M059J (cell line): Measurements from ENCODE around the gene TLE1. TPM values are rescaled to one million over a fixed set of nuclear protein-coding genes. Genes with fewer than 3 reads are reported as not detected.

Experiments
- DNase-seq: peaks from one replicate; pipeline ENCODE4 v3.0.0-alpha.2; 2012; ENCODE audit warnings: low read depth
- total RNA-seq: library from RNA; depleted of rRNA; stranded (reverse); fragments of >200 nt; shearing (Covaris generic); gene quantifications from 2 replicates; pipeline ENCODE4 v1.2.3, GENCODE V29; 2014

Gene TLE1
- total RNA-seq, 1 experiment from 2014 or later = 21.9 TPM

GRCh38 chr9:81601639-81602623 is 87.4 kb downstream of the TLE1 start:
- DNase-seq = peak; percentile 70

- DNase-seq = no peak
Observed at GRCh38 chr9:81600631-81601030, 88.7 kb downstream of the TLE1 start.

GRCh38 chr9:81599837-81600236 is 89.5 kb downstream of the TLE1 start:
- DNase-seq = no peak

- no peak for DNase-seq
Observed at GRCh38 chr9:81598811-81599210, 90.5 kb downstream of the TLE1 start.

GRCh38 chr9:81598123-81598497 is 91.2 kb downstream of the TLE1 start:
- DNase-seq = no peak

- DNase-seq = no peak
Observed at GRCh38 chr9:81597419-81598122, 91.8 kb downstream of the TLE1 start.

- no peak for DNase-seq
Observed at GRCh38 chr9:81596679-81597418, 92.5 kb downstream of the TLE1 start.

- no peak for DNase-seq
Observed at GRCh38 chr9:81595887-81596543, 93.3 kb downstream of the TLE1 start.

- peak; percentile 28 for DNase-seq
Observed at GRCh38 chr9:81595293-81595692, 94.1 kb downstream of the TLE1 start.

- DNase-seq = no peak
Observed at GRCh38 chr9:81594415-81594814, 94.9 kb downstream of the TLE1 start.

GRCh38 chr9:81592887-81593266 is 96.5 kb downstream of the TLE1 start:
- no peak for DNase-seq

GRCh38 chr9:81591791-81592190 is 97.6 kb downstream of the TLE1 start:
- no peak for DNase-seq

GRCh38 chr9:81590688-81591087 is 98.7 kb downstream of the TLE1 start:
- DNase-seq = no peak

GRCh38 chr9:81589819-81590218 is 99.5 kb downstream of the TLE1 start:
- DNase-seq = no peak

- DNase-seq = no peak
Observed at GRCh38 chr9:81589392-81589791, 100.0 kb downstream of the TLE1 start.

- no peak for DNase-seq
Observed at GRCh38 chr9:81588148-81588871, 101.0 kb downstream of the TLE1 start.

GRCh38 chr9:81586786-81587185 is 102.6 kb downstream of the TLE1 start:
- DNase-seq = no peak

- no peak for DNase-seq
Observed at GRCh38 chr9:81585191-81585763, 104.1 kb downstream of the TLE1 start.

GRCh38 chr9:81584099-81584498 is 105.2 kb downstream of the TLE1 start:
- DNase-seq = no peak

- DNase-seq = no peak
Observed at GRCh38 chr9:81581986-81582385, 107.4 kb downstream of the TLE1 start.

GRCh38 chr9:81579381-81579780 is 110.0 kb downstream of the TLE1 start:
- no peak for DNase-seq
